HG03354 (cell line): ENCODE results near the gene CDO1.

Experiments used
- ATAC-seq: cut with Tn5 transposase; IDR thresholded peaks from one replicate; pipeline ENCODE4 v1.9.1; 2021; ENCODE audit warnings: mild to moderate bottlenecking; ENCODE audit not compliant: unreplicated experiment, poor library complexity, severe bottlenecking

The CDO1 gene

DNA sequence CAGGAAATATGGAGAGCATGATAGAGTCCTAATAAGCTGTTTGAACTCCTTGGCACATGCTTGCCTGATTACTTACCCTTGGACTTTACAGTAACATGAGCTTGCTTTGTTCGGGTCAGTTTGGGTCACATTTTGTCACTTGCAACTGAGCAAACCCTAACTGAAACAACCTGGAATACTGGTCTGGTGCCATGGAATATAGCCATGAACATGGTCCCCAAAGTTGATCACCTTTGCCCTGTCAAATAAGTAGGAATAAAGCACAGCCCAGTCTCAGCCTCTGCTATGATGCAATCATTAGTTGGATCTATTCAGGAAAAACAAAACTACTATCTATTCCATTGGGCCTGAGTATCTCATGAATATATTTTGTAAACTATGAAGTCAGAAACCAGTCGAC lies 18.2 kb downstream of the CDO1 start:
- no peak for ATAC-seq

DNA sequence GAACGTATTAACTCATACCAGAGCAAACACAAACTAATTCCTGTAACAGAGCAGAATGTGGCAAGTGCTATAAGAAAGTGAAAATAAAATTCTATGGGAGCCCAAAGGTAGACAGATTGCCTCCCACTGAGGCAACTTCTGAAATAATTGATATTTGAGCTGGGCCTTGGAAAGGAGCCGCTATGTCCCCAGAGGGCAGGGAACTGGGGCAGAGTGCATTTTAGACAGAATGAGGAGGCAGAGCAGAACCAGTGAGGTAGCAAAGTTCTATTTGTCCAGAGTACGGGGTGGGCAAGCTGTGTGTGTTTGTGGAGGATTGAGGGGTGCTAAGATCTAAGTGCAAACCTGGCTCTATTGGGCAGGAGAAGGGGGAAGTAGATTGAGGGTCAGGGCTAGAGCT lies 19.8 kb downstream of the CDO1 start:
- no peak for ATAC-seq

DNA sequence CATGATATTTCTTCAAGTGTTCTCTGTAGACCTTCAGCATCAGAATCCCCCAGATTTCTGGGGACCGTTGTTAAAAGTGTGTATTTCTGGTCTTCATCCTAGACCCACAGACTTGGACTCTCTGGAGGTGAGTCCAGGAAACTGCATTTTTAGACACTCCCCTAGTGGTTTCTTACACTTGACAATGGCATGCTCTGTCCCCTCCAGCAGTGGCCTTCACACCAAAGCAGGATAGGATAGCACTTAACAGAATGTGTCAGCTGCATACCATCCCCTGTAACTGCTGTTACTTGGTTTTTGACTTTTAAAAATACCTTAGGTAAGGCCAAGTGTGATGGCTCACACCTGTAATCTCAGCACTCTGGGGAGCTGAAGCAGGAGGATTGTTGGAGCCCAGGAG lies 20.8 kb downstream of the CDO1 start:
- no peak for ATAC-seq

DNA sequence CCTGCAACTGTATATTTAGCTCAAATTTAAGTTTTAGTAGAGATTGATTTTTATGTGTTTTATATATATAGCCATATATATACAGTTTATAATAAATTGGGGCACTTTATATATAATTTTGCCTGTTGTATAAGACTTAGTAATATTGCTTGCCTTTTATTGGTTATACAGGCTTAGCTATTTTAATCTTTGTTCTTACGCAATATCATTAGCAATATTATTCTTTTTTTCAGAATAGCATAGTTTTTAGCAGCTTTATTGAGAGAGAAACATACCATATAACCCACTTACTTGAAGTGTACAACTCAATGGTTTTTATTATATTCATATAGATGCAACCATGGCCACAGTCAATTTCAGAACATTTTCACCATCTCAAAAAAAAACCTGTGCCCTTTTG lies 28.0 kb downstream of the CDO1 start:
- no peak for ATAC-seq

DNA sequence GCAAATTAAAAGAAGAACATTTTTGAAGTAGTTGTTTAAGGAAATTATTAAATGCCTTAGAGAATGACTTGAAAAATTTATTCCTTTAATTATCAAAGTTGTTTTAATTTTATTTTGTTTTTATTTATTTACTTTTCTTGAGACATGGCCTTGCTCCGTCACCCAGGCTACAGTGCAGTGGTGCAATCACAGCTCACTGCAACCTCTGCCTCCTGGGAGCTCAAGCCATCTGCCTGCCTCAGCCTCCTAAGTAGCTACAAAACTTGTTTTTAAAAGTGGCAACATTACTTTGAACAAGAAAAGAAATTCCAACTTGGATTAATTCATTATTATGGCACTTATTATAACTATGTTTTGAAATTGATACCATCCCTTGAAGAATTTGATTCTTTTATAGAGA lies 29.0 kb downstream of the CDO1 start:
- no peak for ATAC-seq

DNA sequence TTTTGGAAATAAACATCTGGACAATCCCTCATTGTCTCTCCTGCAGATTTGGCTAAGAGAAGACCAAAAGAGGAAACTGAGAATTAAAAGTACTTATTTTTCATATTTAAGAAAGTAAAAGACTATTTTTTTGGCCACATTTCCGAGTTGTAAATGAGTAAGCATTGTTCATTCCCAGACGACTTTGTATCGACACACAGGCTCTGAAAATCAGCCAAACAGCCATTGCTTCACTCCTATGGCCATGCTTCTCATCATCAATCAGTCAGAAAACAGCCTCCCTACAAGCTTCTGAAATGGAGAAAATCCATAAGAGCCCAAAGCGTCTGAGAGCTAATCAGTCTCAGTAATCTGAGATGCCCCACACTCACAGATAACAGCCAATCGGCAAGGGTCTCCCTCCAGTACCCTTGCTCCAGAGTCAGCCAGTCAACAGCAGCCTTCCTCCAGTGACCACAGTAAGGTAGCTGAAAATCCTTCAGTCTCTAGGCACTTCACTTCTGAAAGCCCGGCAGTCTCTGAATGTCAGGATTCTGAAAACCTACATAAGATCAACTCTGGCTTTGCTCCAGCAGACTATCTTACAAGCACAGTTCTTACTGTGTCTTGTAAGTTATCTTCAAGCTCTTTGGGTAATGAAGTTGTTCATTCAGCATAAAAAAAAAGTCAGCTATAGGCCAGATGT lies 30.9 kb downstream of the CDO1 start:
- ATAC-seq = no peak

DNA sequence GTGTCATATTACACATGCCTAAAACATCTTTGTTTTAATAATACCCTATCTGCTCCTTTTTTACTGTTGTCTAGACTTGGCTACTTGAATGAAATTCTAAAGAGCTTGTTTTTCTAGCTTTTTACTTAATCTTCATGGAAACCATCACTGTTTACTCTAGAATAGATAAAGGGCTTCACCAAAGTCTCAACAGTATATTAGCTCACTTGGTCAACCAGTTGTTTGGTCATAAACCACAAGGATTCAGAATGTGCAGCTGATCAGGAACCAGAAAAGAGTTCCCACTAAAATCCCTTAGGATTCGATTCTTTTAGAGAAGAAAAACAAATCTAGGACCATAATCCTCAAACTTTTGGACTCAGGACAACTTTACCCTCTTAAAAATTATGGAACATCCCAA lies 38.0 kb downstream of the CDO1 start:
- no peak for ATAC-seq

DNA sequence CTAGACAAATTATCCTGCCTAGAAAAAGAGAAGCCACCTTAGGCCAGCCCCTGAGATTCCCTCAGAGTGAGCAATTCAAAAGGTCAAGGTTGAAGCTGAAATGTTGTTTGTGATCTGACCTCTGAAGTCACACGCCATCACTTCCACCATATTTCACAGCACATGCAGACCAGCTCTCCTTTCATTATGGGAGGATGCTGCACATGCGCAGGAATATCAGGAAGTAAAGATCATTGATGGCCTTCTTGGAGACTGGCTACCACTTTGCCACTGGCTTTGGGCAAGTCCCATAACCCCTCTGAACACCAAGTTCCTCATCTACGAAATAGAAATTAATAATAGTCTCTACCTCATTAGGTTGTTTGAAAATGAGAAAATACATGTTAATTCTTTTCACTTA lies 39.5 kb downstream of the CDO1 start:
- no peak for ATAC-seq

DNA sequence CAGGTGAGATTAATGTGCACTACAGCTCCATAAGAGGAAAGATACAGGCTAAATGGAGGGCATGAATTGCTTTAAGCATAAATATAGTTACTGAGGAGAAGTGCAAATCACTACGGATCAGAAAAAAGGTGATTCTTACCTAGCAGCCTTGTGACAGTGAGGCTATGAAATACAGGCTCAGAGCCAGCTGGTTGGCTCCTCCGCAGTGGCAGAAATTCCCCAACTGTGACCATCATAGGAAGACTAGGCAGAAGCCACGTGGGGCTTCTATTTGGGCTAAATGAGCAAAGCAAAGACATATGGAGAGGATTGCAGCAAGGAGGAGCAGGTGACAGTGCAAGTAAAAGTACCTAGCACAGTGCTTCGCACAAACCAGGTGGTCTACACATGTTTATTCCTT lies 40.5 kb downstream of the CDO1 start:
- no peak for ATAC-seq

DNA sequence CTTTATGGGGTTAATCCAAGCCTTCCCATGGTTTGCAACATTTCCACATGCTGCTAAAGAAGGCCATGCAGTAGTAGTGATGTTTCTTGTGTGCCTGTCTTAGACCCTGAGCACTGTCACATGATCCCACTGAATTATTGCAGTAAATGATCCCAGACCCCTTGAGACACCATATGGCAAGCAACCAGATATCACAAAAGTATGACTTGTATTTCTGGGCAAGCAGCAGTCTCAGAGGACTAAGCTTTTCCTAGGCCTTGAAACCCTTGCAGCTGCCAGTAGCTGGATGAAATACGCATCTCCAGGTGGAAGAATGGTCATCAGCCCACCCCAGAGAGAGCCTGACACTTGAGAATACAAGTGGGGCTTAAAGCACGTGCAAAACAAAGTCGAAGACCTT lies 41.8 kb downstream of the CDO1 start:
- ATAC-seq = no peak

DNA sequence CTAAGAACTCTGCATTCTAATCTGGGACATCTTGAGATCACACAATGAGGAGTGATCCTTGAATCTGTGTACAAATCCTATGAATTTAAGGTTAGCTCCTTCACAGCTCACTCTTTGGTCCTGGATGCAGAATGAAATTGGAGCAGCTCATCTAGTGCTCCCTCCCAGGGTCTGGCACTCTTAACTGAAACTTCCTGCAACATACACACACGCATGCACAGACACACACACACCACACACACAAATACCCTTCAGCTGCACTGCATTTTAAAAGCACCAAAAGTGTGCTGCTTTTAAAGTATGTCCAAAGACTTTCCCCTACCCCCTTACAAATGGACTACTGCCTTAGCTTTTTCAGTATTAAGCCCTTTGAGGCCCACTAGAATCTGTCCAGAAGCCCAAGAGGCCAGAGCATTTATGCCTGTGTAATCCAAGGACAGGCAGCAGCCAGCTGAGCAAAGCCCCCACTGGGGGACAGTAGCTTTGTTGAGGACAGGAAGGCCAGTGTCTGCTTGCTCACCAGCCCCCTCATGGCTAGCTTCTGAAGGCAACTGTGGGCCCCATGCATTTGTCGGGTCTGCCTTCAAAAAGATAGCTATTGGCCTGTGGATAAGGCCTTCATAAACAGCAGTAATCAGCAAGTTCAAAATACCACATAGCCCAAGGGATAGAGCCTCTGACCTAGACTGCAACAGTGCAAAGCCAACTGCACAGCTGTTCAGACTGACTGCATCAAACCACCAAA lies 43.6 kb downstream of the CDO1 start:
- ATAC-seq = no peak

DNA sequence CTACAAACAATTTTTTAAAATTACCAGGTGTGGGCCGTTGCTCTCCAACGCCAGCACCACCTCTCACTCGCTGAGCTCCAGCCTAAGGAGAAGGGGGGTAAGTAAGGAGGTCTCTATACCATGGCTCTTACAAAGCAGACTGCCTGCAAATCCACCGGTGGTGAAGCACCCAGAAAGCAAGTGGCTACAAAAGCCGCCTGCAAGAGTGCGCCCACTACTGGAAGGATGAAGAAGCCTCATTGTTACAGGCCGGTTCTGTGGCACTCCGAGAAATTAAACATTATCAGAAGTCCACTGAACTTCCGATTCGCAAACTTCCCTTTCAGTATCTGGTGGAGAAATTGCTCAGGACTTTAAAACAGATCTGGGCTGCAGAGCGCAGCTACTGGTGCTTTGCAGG lies 46.0 kb downstream of the CDO1 start:
- ATAC-seq = peak; percentile 52

DNA sequence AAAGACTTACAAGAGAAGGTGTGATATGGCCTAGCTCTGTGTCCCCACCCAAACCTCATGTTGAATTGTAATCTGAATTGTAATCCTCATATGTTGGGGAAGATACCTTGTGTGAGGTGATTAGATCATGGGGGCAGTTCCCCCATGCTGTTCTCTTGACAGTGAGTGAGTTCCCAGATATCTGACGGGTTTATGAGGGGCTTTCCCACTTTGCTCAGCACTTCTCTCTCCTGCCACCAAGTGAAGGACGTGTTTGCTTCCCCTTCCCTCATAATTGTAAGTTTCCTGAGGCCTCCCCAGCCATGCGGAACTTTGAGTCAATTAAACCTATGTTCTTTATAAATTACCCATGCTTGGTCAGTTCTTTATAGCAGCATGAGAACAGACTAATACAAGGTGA lies 49.0 kb downstream of the CDO1 start:
- ATAC-seq = no peak

DNA sequence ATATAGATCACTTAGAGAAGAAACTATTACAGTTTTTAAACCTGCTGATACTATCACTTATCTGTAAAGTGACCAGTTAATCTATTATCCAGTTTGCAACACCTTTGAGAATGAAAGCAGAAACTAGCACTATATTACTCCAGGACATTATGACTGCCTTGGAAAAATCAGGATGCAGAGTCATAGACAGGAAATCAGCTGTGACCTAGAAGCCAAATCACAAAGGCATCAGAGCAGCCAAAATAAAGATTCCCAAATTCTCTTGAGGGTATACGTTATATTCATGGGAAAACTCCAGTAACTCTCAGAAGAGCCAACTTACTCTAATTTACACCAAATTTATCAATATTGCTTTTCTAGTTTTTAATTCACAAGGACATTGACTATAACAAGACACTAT lies 49.9 kb downstream of the CDO1 start:
- ATAC-seq = no peak

DNA sequence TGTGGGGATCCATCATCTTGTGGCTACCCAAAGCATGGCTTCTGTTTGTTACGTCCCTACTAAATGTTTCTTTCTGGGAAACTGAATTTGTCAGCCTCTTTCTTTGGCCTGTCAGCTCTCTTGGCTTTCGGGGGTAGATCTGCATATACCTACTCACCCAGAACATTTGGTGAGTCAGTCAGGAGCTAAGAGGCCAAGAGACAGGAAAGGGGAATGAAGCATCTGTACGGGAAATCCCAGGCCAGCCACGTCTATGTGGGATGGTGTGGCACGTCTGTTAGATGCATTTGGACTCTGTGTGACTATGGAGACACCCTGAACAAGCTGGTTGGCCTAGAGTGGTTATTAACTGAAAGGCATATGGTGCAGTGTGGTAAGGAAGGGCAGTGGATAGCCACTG lies 58.1 kb downstream of the CDO1 start:
- no peak for ATAC-seq

DNA sequence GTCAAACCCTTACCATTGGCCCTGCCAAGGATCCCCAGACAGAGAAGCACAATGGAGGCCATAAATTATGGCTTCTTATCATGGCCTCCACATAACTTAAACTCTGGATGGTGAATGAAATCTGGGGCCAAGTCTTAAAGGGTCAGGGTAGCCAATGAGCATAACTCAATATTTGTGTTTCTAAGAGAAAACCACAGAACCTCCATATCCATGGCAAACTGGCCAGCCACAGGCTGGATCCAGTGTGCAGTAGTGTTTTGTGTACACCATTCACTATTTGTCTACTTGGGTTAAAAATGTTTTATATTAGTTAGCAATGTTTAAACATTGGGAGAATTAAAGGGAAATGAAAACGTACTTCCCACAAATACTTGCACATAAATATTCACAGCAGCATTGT lies 60.8 kb downstream of the CDO1 start:
- ATAC-seq = no peak
